Measurements from ENCODE around the gene ESF1. TPM values are rescaled to one million over a fixed set of nuclear protein-coding genes. Genes with fewer than 3 reads are reported as not detected.
A peak's percentile ranks its signal among the peaks of the same experiment; 100 is the strongest.

Gene ESF1
- total RNA-seq, 4 donors from 2014 or later: 3.1 to 18.0 (median 13.2) TPM

DNA sequence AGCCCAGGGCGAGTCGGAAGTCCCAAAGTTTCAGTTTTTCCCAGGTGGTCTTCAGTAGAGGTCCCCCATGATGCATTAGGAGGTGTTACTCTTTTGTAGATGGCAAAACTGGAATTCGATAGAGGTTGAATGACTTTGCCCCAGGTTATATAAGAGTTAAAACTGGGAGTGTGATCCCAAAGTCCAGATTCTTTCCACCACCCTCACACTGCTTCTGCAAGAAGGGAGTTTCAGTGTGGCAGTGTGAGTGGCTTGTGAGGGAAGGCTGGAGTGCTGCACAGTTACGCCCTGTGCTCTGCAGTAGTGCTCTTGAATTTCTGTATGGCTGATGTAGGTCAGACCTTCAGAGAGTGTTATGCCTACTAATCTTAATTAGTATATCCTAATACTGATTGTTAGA, 30.0 kb upstream of the ESF1 start:
- no peaks in the 10 kb centered on the region for H3K36me3 ChIP-seq
- no peak overlapping the region for H3K27ac ChIP-seq
- intact Hi-C loops (cut with DNase I; ENCODE audit: low total_unique reads): no loop called here
- H3K4me1 ChIP-seq: no peaks in the 10 kb centered on the region
- no peak for DNase-seq
- no peaks in the 10 kb centered on the region for H3K27me3 ChIP-seq
- no peaks in the 10 kb centered on the region for H3K9me3 ChIP-seq
- TF ChIP-seq POLR2A (IDR thresholded peaks at IDR 0.05): no peak
- TF ChIP-seq, protein P1, sequence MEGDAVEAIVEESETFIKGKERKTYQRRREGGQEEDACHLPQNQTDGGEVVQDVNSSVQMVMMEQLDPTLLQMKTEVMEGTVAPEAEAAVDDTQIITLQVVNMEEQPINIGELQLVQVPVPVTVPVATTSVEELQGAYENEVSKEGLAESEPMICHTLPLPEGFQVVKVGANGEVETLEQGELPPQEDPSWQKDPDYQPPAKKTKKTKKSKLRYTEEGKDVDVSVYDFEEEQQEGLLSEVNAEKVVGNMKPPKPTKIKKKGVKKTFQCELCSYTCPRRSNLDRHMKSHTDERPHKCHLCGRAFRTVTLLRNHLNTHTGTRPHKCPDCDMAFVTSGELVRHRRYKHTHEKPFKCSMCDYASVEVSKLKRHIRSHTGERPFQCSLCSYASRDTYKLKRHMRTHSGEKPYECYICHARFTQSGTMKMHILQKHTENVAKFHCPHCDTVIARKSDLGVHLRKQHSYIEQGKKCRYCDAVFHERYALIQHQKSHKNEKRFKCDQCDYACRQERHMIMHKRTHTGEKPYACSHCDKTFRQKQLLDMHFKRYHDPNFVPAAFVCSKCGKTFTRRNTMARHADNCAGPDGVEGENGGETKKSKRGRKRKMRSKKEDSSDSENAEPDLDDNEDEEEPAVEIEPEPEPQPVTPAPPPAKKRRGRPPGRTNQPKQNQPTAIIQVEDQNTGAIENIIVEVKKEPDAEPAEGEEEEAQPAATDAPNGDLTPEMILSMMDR (IDR thresholded peaks at IDR 0.05): no peak
- H3K4me3 ChIP-seq: no peak overlapping the region

DNA sequence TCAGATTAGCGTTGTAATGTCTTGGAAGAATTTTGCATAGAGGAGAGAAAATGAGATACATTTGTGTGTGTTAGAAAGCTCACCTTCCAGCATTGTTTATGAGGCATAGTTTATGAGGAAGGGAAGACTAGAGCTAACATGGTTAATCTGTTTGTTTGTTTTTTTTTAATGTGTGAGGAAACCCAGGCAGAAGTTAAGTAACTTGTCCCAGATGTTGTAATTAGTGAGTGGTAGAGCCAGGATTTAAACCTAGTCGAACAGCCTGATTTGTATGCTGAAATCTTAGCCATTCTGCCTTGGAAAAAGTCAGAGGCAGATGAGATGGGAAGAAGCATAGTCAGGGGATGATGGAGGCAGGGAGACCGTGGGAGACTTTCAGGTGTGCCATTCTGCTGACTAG, 29.2 kb upstream of the ESF1 start:
- TF ChIP-seq, protein P1 (IDR thresholded peaks at IDR 0.05): no peak
- TF ChIP-seq POLR2A (IDR thresholded peaks at IDR 0.05): no peak
- H3K27me3 ChIP-seq: no peaks in the 10 kb centered on the region
- no peaks in the 10 kb centered on the region for H3K4me1 ChIP-seq
- DNase-seq: no peak
- H3K9me3 ChIP-seq: no peaks in the 10 kb centered on the region
- H3K27ac ChIP-seq: peak overlapping the region in 1 of 2 donors; percentile 16
- H3K36me3 ChIP-seq: no peaks in the 10 kb centered on the region
- intact Hi-C loops (cut with DNase I; ENCODE audit: low total_unique reads): no loop called here
- H3K4me3 ChIP-seq: no peak overlapping the region

DNA sequence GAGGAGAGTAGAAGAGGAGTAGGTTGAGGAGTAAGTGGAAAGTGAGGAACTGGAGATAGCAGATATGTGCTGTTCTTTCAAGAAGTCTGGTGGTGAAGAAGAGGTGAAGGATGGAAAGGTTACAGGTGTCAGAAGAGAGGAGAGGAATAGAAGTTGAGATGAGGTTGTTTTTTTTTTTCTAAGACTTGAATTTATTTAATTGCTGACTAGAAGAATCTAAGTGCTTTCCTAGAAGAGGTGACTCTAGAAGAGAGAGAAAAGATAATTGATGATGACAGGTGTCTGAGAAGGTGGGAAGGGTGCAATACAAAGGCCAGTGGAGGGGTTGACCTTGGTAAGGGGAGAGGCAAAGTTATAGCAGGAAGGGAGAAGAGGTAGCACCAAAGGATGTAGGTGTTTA, 25.7 kb upstream of the ESF1 start:
- DNase-seq: no peak
- Histone ChIP-seq H3K4me1 (no peaks in the 10 kb centered on the region), H3K36me3 (no peaks in the 10 kb centered on the region), H3K4me3 (no peak overlapping the region), H3K27ac (no peak overlapping the region), H3K9me3 (no peaks in the 10 kb centered on the region), H3K27me3 (no peaks in the 10 kb centered on the region)
- TF ChIP-seq POLR2A (IDR thresholded peaks at IDR 0.05): no peak
- TF ChIP-seq, protein P1 (IDR thresholded peaks at IDR 0.05): no peak
- intact Hi-C loops (cut with DNase I; ENCODE audit: low total_unique reads): no loop called here

DNA sequence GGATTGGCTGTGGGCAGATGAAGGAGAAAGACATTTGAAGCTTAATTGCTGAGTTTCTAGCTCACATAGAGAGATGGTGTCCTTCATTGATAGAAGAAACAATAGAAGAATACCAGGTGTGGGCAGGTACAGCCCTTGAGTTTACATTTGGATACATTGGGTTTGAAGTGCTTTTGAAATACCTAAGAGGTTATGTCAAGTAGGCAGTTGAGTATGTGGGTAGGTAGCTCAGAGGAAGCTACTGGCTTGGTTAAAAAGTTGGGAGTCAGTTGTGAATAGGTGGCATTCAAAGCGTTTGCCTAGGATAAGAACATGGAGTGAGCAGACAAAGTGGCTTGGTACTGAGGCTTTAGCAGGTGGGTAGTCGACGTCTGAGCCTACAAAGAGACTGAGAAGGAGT, 25.1 kb upstream of the ESF1 start:
- TF ChIP-seq POLR2A (IDR thresholded peaks at IDR 0.05): no peak
- TF ChIP-seq, protein P1 (IDR thresholded peaks at IDR 0.05): no peak
- no peak for DNase-seq
- Histone ChIP-seq H3K4me1 (no peaks in the 10 kb centered on the region), H3K27me3 (no peaks in the 10 kb centered on the region), H3K36me3 (no peaks in the 10 kb centered on the region), H3K9me3 (no peaks in the 10 kb centered on the region), H3K4me3 (no peak overlapping the region), H3K27ac (no peak overlapping the region)
- intact Hi-C loops (cut with DNase I; ENCODE audit: low total_unique reads): no loop called here

DNA sequence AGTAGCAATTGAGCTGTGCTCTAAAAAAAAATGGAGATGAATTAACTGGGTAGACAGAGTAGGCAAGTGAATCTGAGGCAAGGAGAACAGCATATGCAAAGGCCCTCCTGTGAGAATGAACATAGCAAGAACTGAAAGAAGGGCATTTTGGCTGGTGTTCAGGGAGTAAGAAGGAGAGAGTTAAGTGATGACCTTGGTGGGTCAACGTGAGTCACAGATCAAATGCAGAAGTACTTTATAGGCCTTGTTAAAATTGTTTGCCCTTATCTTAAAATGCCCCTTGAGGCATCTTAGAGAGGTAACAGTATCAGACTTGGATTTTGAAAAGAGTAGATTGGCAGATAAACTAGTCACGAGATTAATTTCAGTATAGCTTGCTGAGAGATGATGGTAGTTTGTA, 24.7 kb upstream of the ESF1 start:
- H3K4me1 ChIP-seq: no peaks in the 10 kb centered on the region
- H3K36me3 ChIP-seq: no peaks in the 10 kb centered on the region
- DNase-seq: no peak
- H3K27ac ChIP-seq: no peak overlapping the region
- intact Hi-C loops (cut with DNase I; ENCODE audit: low total_unique reads): no loop called here
- no peaks in the 10 kb centered on the region for H3K9me3 ChIP-seq
- no peaks in the 10 kb centered on the region for H3K27me3 ChIP-seq
- no peak overlapping the region for H3K4me3 ChIP-seq
- no peak for TF ChIP-seq POLR2A (IDR thresholded peaks at IDR 0.05)
- TF ChIP-seq, protein P1 (IDR thresholded peaks at IDR 0.05): no peak
